Dermis lymphatic vessel endothelial cell (primary cell): ENCODE measurements around the gene TAS2R10. TPM values are rescaled to one million over a fixed set of nuclear protein-coding genes. Genes with fewer than 3 reads are reported as not detected.

Source experiments
- total RNA-seq: library from RNA; depleted of rRNA; stranded (reverse); fragments of >200 nt; gene quantifications from 2 replicates; pipeline ENCODE4 v1.2.1, GENCODE V29; 2014

TAS2R10 gene, protein sequence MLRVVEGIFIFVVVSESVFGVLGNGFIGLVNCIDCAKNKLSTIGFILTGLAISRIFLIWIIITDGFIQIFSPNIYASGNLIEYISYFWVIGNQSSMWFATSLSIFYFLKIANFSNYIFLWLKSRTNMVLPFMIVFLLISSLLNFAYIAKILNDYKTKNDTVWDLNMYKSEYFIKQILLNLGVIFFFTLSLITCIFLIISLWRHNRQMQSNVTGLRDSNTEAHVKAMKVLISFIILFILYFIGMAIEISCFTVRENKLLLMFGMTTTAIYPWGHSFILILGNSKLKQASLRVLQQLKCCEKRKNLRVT
- 0.43 and 0.77 TPM in 2 replicates for total RNA-seq

DNA sequence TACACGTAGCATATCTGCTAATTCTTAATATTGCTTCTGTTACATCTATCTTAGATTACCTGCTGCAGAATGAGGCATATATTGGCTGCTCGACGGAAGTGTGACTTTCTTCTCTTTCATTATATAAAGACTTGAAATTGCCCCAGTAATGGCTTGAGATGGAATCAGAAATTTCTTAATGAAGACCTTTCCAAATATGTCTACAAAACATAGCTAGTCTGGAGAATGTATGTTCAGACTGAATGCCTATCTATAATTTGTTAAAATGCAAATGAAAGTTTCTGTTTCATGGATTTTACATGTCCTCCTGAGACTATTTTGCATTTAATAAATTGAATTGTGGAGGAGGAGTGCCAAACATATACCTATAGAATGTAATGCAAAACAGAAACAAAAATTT lies at the start of gene TAS2R10:
Gene TAS2R10 (minus strand): TSS at position 101 of the 400 bp plus-strand sequence. CDS start 89 bp downstream, at position 12.

DNA sequence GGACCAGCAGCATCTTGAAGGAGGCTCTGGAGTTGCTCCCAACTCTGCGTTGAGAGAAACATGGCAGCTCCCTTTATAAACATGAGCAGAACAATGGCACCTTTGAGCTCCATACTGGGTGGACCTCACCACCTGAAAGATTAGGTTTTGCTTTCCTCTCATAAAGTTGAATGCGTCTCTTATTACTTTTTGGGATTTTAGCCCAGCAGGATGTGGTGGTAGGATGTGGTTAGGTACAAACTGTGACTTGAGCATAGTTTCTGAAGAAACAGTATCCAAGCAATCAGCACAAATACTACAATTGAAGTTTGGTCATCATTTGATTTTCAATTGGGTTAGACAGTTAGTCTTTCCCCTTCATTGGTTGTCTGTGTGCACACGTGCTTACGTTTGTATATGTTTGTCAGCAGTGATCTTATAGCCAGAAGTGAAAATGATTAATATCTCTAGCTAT lies 23.3 kb upstream of the TAS2R10 start, which contains the start of gene PRR4:
Gene PRR4 (minus strand): TSS at position 51 of the 454 bp plus-strand sequence. CDS start 38 bp downstream, at position 13.

DNA sequence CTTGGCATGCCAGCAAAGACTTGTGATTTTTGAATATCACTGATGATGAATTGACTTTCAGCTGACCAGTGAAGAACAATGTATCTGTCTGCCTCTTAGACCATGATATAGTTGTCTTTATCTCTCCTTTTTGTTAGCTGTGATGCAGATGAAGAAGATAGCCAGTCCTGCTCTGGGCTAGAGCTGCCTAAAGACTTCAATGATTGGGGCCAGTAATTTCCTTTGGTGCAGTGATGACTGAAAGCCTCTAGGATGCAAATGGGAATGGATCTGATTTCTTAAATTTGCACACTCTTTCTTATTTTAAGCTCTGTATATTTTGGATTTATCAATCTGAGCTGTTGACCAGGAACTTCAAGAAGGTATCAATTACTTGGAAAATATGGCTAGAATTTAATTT lies 16.1 kb downstream of the TAS2R10 start, which contains the start of gene TAS2R9:
Gene TAS2R9 (minus strand): TSS at position 101 of the 400 bp plus-strand sequence. CDS start 93 bp downstream, at position 8.

DNA sequence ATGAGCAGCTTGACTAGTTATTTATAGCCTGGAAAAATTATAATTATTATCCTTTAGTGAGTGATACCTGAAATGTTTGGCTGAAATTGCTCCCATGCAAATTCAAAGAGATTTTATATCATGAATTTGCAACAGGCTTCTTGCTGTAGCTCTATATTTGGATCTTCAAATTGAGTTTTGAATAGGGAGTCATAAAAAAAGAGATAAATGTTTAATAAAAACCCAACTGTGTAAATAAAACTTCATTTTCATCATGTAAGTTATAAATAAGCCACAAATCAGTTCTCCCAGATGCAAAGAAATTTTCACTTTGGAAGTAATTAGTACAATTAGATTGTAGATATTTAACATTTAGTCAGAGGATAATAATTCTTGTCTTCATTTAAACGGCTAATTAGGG lies 19.0 kb downstream of the TAS2R10 start, which contains the start of gene TAS2R8:
Gene TAS2R8 (minus strand): TSS at position 101 of the 400 bp plus-strand sequence. CDS start 306 bp downstream, outside the sequence.

DNA sequence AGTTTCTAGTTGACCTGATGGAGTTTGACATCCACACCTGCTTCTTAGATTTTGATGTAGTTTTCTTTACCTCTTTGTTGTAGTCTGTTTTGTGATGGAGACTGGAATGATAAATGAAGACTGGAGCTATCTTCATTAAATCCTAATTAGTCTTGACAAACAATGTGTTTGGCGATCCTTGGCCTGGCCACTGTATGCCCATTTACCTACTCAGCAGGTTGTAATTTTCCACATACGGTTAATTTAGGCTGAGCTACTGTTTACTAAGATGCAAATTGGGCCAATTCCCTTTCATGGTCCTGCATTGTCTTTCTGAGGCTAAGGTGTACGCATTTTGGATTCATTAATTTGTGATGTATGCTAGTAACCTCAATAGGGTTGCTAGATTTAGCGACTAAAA lies 23.6 kb downstream of the TAS2R10 start, which contains the start of gene TAS2R7:
Gene TAS2R7 (minus strand): TSS at position 41 of the 400 bp plus-strand sequence. CDS start 57 bp downstream, outside the sequence.

Other genes with a start within 250 kb of the TAS2R10 start
- 10.7 and 12.5 TPM in 2 replicates for gene MAGOHB, start 212.7 kb downstream of the TAS2R10 start, total RNA-seq
- gene STYK1, start 152.3 kb downstream of the TAS2R10 start, total RNA-seq = 2.7 and 7.8 TPM in 2 replicates
- gene YBX3, start 103.0 kb downstream of the TAS2R10 start, total RNA-seq = 128 and 157 TPM in 2 replicates
- 0.09 TPM in 1 of 2 replicates, not detected in the other for gene TAS2R7, start 23.7 kb downstream of the TAS2R10 start, total RNA-seq
- gene TAS2R8, start 19.1 kb downstream of the TAS2R10 start, total RNA-seq = 0.09 and 0.11 TPM in 2 replicates
- 0.09 and 0.11 TPM in 2 replicates for gene TAS2R9, start 16.2 kb downstream of the TAS2R10 start, total RNA-seq
- 0.17 and 0.22 TPM in 2 replicates for gene PRR4, start 23.1 kb upstream of the TAS2R10 start, total RNA-seq
- 7.6 and 10.3 TPM in 2 replicates for gene PRH1, start 57.9 kb upstream of the TAS2R10 start, total RNA-seq
- gene TAS2R13, start 83.2 kb upstream of the TAS2R10 start, total RNA-seq = 0.54 and 1.0 TPM in 2 replicates
- gene PRH2, start 102.9 kb upstream of the TAS2R10 start, total RNA-seq = 0.09 TPM in 1 of 2 replicates, not detected in the other
- 1.5 and 1.6 TPM in 2 replicates for gene TAS2R14, start 112.9 kb upstream of the TAS2R10 start, total RNA-seq
- gene TAS2R50, start 160.6 kb upstream of the TAS2R10 start, total RNA-seq = 1.6 and 2.4 TPM in 2 replicates
- 1.7 and 2.4 TPM in 2 replicates for gene TAS2R20, start 171.9 kb upstream of the TAS2R10 start, total RNA-seq
- 2.9 and 4.0 TPM in 2 replicates for gene TAS2R19, start 196.3 kb upstream of the TAS2R10 start, total RNA-seq
- 2.7 and 3.1 TPM in 2 replicates for gene TAS2R31, start 205.0 kb upstream of the TAS2R10 start, total RNA-seq
- gene TAS2R46, start 235.9 kb upstream of the TAS2R10 start, total RNA-seq = 1.5 and 1.6 TPM in 2 replicates